Measurements from ENCODE around the gene FBXL17.

The FBXL17 gene

GRCh38 chr5:108149369-108149768, 232.5 kb downstream of the FBXL17 start:
- no peak for DNase-seq (ENCODE audit: low read depth)

GRCh38 chr5:108148715-108149139, 233.2 kb downstream of the FBXL17 start:
- peak; percentile 44 for DNase-seq (ENCODE audit: low read depth)

GRCh38 chr5:108146222-108146621, 235.7 kb downstream of the FBXL17 start:
- DNase-seq (ENCODE audit: low read depth) = no peak

- no peak for DNase-seq (ENCODE audit: low read depth)
Measured at GRCh38 chr5:108145351-108145750, 236.5 kb downstream of the FBXL17 start.

- no peak for DNase-seq (ENCODE audit: low read depth)
Measured at GRCh38 chr5:108144332-108144731, 237.6 kb downstream of the FBXL17 start.

- DNase-seq (ENCODE audit: low read depth) = peak; percentile 75
Measured at GRCh38 chr5:108143581-108143980, 238.3 kb downstream of the FBXL17 start.

- no peak for DNase-seq (ENCODE audit: low read depth)
Measured at GRCh38 chr5:108141676-108142075, 240.2 kb downstream of the FBXL17 start.

- no peak for DNase-seq (ENCODE audit: low read depth)
Measured at GRCh38 chr5:108136493-108136892, 245.4 kb downstream of the FBXL17 start.

GRCh38 chr5:108129129-108129528, 252.8 kb downstream of the FBXL17 start:
- no peak for DNase-seq (ENCODE audit: low read depth)

GRCh38 chr5:108125771-108126511, 256.0 kb downstream of the FBXL17 start:
- no peak for DNase-seq (ENCODE audit: low read depth)

- DNase-seq (ENCODE audit: low read depth) = no peak
Measured at GRCh38 chr5:108124596-108124995, 257.3 kb downstream of the FBXL17 start.

- no peak for DNase-seq (ENCODE audit: low read depth)
Measured at GRCh38 chr5:108122702-108123101, 259.2 kb downstream of the FBXL17 start.

- DNase-seq (ENCODE audit: low read depth) = no peak
Measured at GRCh38 chr5:108118813-108119514, 262.9 kb downstream of the FBXL17 start.

- DNase-seq (ENCODE audit: low read depth) = no peak
Measured at GRCh38 chr5:108115673-108116072, 266.2 kb downstream of the FBXL17 start.

- DNase-seq (ENCODE audit: low read depth) = no peak
Measured at GRCh38 chr5:108113950-108114349, 267.9 kb downstream of the FBXL17 start.

- no peak for DNase-seq (ENCODE audit: low read depth)
Measured at GRCh38 chr5:108111736-108112135, 270.2 kb downstream of the FBXL17 start.

- no peak for DNase-seq (ENCODE audit: low read depth)
Measured at GRCh38 chr5:108109059-108109458, 272.8 kb downstream of the FBXL17 start.

- no peak for DNase-seq (ENCODE audit: low read depth)
Measured at GRCh38 chr5:108104448-108104847, 277.4 kb downstream of the FBXL17 start.

- DNase-seq (ENCODE audit: low read depth) = no peak
Measured at GRCh38 chr5:108102463-108102862, 279.4 kb downstream of the FBXL17 start.

GRCh38 chr5:108101821-108102220, 280.1 kb downstream of the FBXL17 start:
- no peak for DNase-seq (ENCODE audit: low read depth)

GRCh38 chr5:108101130-108101529, 280.8 kb downstream of the FBXL17 start:
- no peak for DNase-seq (ENCODE audit: low read depth)

- DNase-seq (ENCODE audit: low read depth) = no peak
Measured at GRCh38 chr5:108094800-108095199, 287.1 kb downstream of the FBXL17 start.

- peak; percentile 44 for DNase-seq (ENCODE audit: low read depth)
Measured at GRCh38 chr5:108093186-108093585, 288.7 kb downstream of the FBXL17 start.

GRCh38 chr5:108090946-108091345, 291.0 kb downstream of the FBXL17 start:
- no peak for DNase-seq (ENCODE audit: low read depth)

Data from EH (cell line).